ENCODE measurements around the gene TGIF2.

TGIF2 gene

GRCh38 chr20:36573103-36573797 lies at the start of gene TGIF2:
TGIF2 (plus strand) TSS chr20:36573597; CDS start chr20:36578775, 5,178 bp downstream.
- peak; percentile 82 for DNase-seq (ENCODE audit: low read depth)

GRCh38 chr20:36525620-36526365 lies 47.6 kb upstream of the TGIF2 start:
- DNase-seq (ENCODE audit: low read depth), result no peak

GRCh38 chr20:36526521-36527011 lies 46.8 kb upstream of the TGIF2 start:
- DNase-seq (ENCODE audit: low read depth), result no peak

GRCh38 chr20:36527331-36528125 lies 45.9 kb upstream of the TGIF2 start:
- no peak for DNase-seq (ENCODE audit: low read depth)

GRCh38 chr20:36528176-36528874 lies 45.1 kb upstream of the TGIF2 start:
- no peak for DNase-seq (ENCODE audit: low read depth)

GRCh38 chr20:36528875-36529417 lies 44.5 kb upstream of the TGIF2 start:
- no peak for DNase-seq (ENCODE audit: low read depth)

- no peak for DNase-seq (ENCODE audit: low read depth)
Observed at GRCh38 chr20:36532388-36532787, 41.0 kb upstream of the TGIF2 start.

GRCh38 chr20:36532822-36533221 lies 40.6 kb upstream of the TGIF2 start:
- no peak for DNase-seq (ENCODE audit: low read depth)

GRCh38 chr20:36538026-36538722 lies 35.2 kb upstream of the TGIF2 start:
- no peak for DNase-seq (ENCODE audit: low read depth)

- DNase-seq (ENCODE audit: low read depth), result no peak
Observed at GRCh38 chr20:36540551-36541211, 32.7 kb upstream of the TGIF2 start.

GRCh38 chr20:36541227-36541767 lies 32.1 kb upstream of the TGIF2 start, which contains the start of gene MYL9:
MYL9 (plus strand) TSS chr20:36541519; CDS start chr20:36544885, 3,366 bp downstream.
- DNase-seq (ENCODE audit: low read depth), result no peak

- DNase-seq (ENCODE audit: low read depth), result no peak
Observed at GRCh38 chr20:36541768-36542488, 31.5 kb upstream of the TGIF2 start.

- no peak for DNase-seq (ENCODE audit: low read depth)
Observed at GRCh38 chr20:36542516-36543183, 30.7 kb upstream of the TGIF2 start.

GRCh38 chr20:36543184-36544133 lies 29.9 kb upstream of the TGIF2 start:
- no peak for DNase-seq (ENCODE audit: low read depth)

GRCh38 chr20:36544134-36545018 lies 29.0 kb upstream of the TGIF2 start:
- DNase-seq (ENCODE audit: low read depth), result no peak

GRCh38 chr20:36546111-36546736 lies 27.2 kb upstream of the TGIF2 start:
- DNase-seq (ENCODE audit: low read depth), result no peak
